ENCODE data around the gene HYAL2. TPM values are rescaled to one million over a fixed set of nuclear protein-coding genes. Genes with fewer than 3 reads are reported as not detected.

The HYAL2 gene
- total RNA-seq, 2 experiments from 2014 or later, result 1.5 to 2.1 TPM

GRCh38 chr3:50347187-50347813, 24.8 kb upstream of the HYAL2 start:
- no peaks in the 10 kb centered on the region for H3K9me3 Mint-ChIP-seq
- H3K4me1 Mint-ChIP-seq (ENCODE audit: low read depth), result peaks cover 62% of the 10 kb centered on the region
- H3K27me3 Mint-ChIP-seq (ENCODE audit: low read depth), result no peaks in the 10 kb centered on the region
- peak; percentile 84 for DNase-seq
- CTCF ChIA-PET, result interaction anchor here (0.6 to 4.1 kb wide), 15 partner anchors 9 to 269 kb away, joined by 3 to 29 read pairs (median 4); partner anchors contain the start of genes HYAL3 and NAA80
- H3K4me3 Mint-ChIP-seq, result no peak overlapping the region
- intact Hi-C loops (cut with micrococcal nuclease), result loop anchor here (1.0 kb wide), 1 partner anchor 195 kb away; no protein-coding TSS in a partner anchor
- peaks cover 10% of the 10 kb centered on the region for H3K36me3 Mint-ChIP-seq (ENCODE audit: low read depth)
- peak overlapping the region; percentile 59 for H3K27ac Mint-ChIP-seq

- no peaks in the 10 kb centered on the region for H3K9me3 Mint-ChIP-seq
- H3K27ac Mint-ChIP-seq, result no peak within 1 kb of the TSS
- no peaks in the 10 kb centered on the region for H3K27me3 Mint-ChIP-seq (ENCODE audit: low read depth)
- intact Hi-C loops (cut with micrococcal nuclease), result no loop called here
- peak within 1 kb of the TSS; percentile 45 for H3K4me3 Mint-ChIP-seq
- CTCF ChIA-PET, result interaction anchor here (0.7 to 1.3 kb wide), 3 partner anchors 11 to 196 kb away, joined by 4 to 6 read pairs (median 4); no protein-coding TSS in a partner anchor
- H3K36me3 Mint-ChIP-seq (ENCODE audit: low read depth), result peaks cover 9% of the 10 kb centered on the region
- peak; percentile 74 for DNase-seq
- H3K4me1 Mint-ChIP-seq (ENCODE audit: low read depth), result peaks cover 57% of the 10 kb centered on the region
These were observed 23.2 kb upstream of the HYAL2 start, which contains the start of gene ZMYND10 for GRCh38 chr3:50345586-50346234. Gene ZMYND10 (minus strand): TSS chr3:50345732. CDS start chr3:50345579, 153 bp downstream.

- no peaks in the 10 kb centered on the region for H3K9me3 Mint-ChIP-seq
- CTCF ChIA-PET, result interaction anchor here (0.9 to 1.4 kb wide), 3 partner anchors 8 to 196 kb away, joined by 3 to 4 read pairs (median 4); no protein-coding TSS in a partner anchor
- no peaks in the 10 kb centered on the region for H3K27me3 Mint-ChIP-seq (ENCODE audit: low read depth)
- H3K4me3 Mint-ChIP-seq, result no peak overlapping the region
- intact Hi-C loops (cut with micrococcal nuclease), result no loop called here
- DNase-seq, result no peak
- H3K4me1 Mint-ChIP-seq (ENCODE audit: low read depth), result peaks cover 53% of the 10 kb centered on the region
- H3K36me3 Mint-ChIP-seq (ENCODE audit: low read depth), result peaks cover 9% of the 10 kb centered on the region
- H3K27ac Mint-ChIP-seq, result no peak overlapping the region
These were observed 22.5 kb upstream of the HYAL2 start for GRCh38 chr3:50345008-50345407.

- CTCF ChIA-PET, result interaction anchor here (0.6 kb wide), 2 partner anchors 21 to 261 kb away, joined by 3 read pairs; no protein-coding TSS in a partner anchor
- H3K36me3 Mint-ChIP-seq (ENCODE audit: low read depth), result peaks cover 17% of the 10 kb centered on the region
- H3K4me1 Mint-ChIP-seq (ENCODE audit: low read depth), result peaks cover 48% of the 10 kb centered on the region
- DNase-seq, result no peak
- no peaks in the 10 kb centered on the region for H3K9me3 Mint-ChIP-seq
- intact Hi-C loops (cut with micrococcal nuclease), result no loop called here
- H3K27me3 Mint-ChIP-seq (ENCODE audit: low read depth), result no peaks in the 10 kb centered on the region
- no peak overlapping the region for H3K4me3 Mint-ChIP-seq
- H3K27ac Mint-ChIP-seq, result no peak overlapping the region
These were observed 20.5 kb upstream of the HYAL2 start for GRCh38 chr3:50342813-50343633.

GRCh38 chr3:50341996-50342650, 19.6 kb upstream of the HYAL2 start:
- no peaks in the 10 kb centered on the region for H3K27me3 Mint-ChIP-seq (ENCODE audit: low read depth)
- no peak for DNase-seq
- intact Hi-C loops (cut with micrococcal nuclease), result no loop called here
- no peak overlapping the region for H3K27ac Mint-ChIP-seq
- H3K9me3 Mint-ChIP-seq, result no peaks in the 10 kb centered on the region
- CTCF ChIA-PET, result interaction anchor here (0.6 kb wide), 1 partner anchor 201 kb away, joined by 3 read pairs; no protein-coding TSS in a partner anchor
- H3K4me3 Mint-ChIP-seq, result no peak overlapping the region
- peaks cover 39% of the 10 kb centered on the region for H3K4me1 Mint-ChIP-seq (ENCODE audit: low read depth)
- H3K36me3 Mint-ChIP-seq (ENCODE audit: low read depth), result peaks cover 19% of the 10 kb centered on the region

- H3K4me1 Mint-ChIP-seq (ENCODE audit: low read depth), result peaks cover 38% of the 10 kb centered on the region
- no peak for DNase-seq
These were observed 19.0 kb upstream of the HYAL2 start for GRCh38 chr3:50341537-50341936.

GRCh38 chr3:50340448-50341329, 18.1 kb upstream of the HYAL2 start, which contains the start of gene RASSF1:
Gene RASSF1 (minus strand): TSS chr3:50340836. CDS start chr3:50340805, 31 bp downstream.
- intact Hi-C loops (cut with micrococcal nuclease), result no loop called here
- H3K4me1 Mint-ChIP-seq (ENCODE audit: low read depth), result peaks cover 40% of the 10 kb centered on the region
- no peaks in the 10 kb centered on the region for H3K9me3 Mint-ChIP-seq
- H3K36me3 Mint-ChIP-seq (ENCODE audit: low read depth), result peaks cover 27% of the 10 kb centered on the region
- CTCF ChIA-PET, result interaction anchor here (0.9 to 1.3 kb wide), 3 partner anchors 9 to 69 kb away, joined by 3 to 6 read pairs (median 3); partner anchors contain the start of genes CYB561D2, HYAL3, NAA80 and NPRL2
- peak; percentile 69 for DNase-seq
- H3K4me3 Mint-ChIP-seq, result peak within 1 kb of the TSS; percentile 94
- H3K27ac Mint-ChIP-seq, result peak within 1 kb of the TSS; percentile 86
- H3K27me3 Mint-ChIP-seq (ENCODE audit: low read depth), result no peaks in the 10 kb centered on the region

More at GRCh38 chr3:50341537-50341936, 19.0 kb upstream of the HYAL2 start:
- Mint-ChIP-seq H3K9me3 (no peaks in the 10 kb centered on the region), H3K36me3 (ENCODE audit: low read depth) (peaks cover 21% of the 10 kb centered on the region), H3K27me3 (ENCODE audit: low read depth) (no peaks in the 10 kb centered on the region), H3K4me3 (peak overlapping the region; percentile 94), H3K27ac (peak overlapping the region; percentile 73)
- intact Hi-C loops (cut with micrococcal nuclease), result no loop called here
- CTCF ChIA-PET, result interaction anchor here (0.6 to 1.3 kb wide), 2 partner anchors 8 to 201 kb away, joined by 3 to 6 read pairs; partner anchors contain the start of genes CYB561D2 and NPRL2

GRCh38 chr3:50340147-50340447, 17.6 kb upstream of the HYAL2 start:
- Mint-ChIP-seq H3K36me3 (ENCODE audit: low read depth) (peaks cover 33% of the 10 kb centered on the region), H3K4me1 (ENCODE audit: low read depth) (peaks cover 42% of the 10 kb centered on the region)
- intact Hi-C loops (cut with micrococcal nuclease), result no loop called here

GRCh38 chr3:50339485-50340146, 17.1 kb upstream of the HYAL2 start:
- no peaks in the 10 kb centered on the region for H3K27me3 Mint-ChIP-seq (ENCODE audit: low read depth)
- DNase-seq, result no peak
- peaks cover 43% of the 10 kb centered on the region for H3K4me1 Mint-ChIP-seq (ENCODE audit: low read depth)
- intact Hi-C loops (cut with micrococcal nuclease), result loop anchor here (2.0 to 5.0 kb wide), 2 partner anchors 103 to 252 kb away; partner anchors contain the start of genes GNAI2 and RBM5
- CTCF ChIA-PET, result interaction anchor here (0.6 to 4.2 kb wide), 4 partner anchors 9 to 277 kb away, joined by 3 to 31 read pairs (median 8); partner anchors contain the start of genes CYB561D2, HYAL2 and NPRL2
- peak overlapping the region; percentile 86 for H3K27ac Mint-ChIP-seq
- no peaks in the 10 kb centered on the region for H3K9me3 Mint-ChIP-seq
- peak overlapping the region; percentile 94 for H3K4me3 Mint-ChIP-seq
- peaks cover 36% of the 10 kb centered on the region for H3K36me3 Mint-ChIP-seq (ENCODE audit: low read depth)

More at GRCh38 chr3:50340147-50340447, 17.6 kb upstream of the HYAL2 start:
- DNase-seq, result no peak
- Mint-ChIP-seq H3K4me3 (peak overlapping the region; percentile 94), H3K27me3 (ENCODE audit: low read depth) (no peaks in the 10 kb centered on the region), H3K9me3 (no peaks in the 10 kb centered on the region), H3K27ac (peak overlapping the region; percentile 86)
- CTCF ChIA-PET, result interaction anchor here (0.9 to 1.3 kb wide), 3 partner anchors 10 to 68 kb away, joined by 3 to 6 read pairs (median 3); partner anchors contain the start of genes CYB561D2, HYAL3, NAA80 and NPRL2

- Mint-ChIP-seq H3K4me3 (peak overlapping the region; percentile 94), H3K27ac (peak overlapping the region; percentile 94), H3K4me1 (ENCODE audit: low read depth) (peaks cover 49% of the 10 kb centered on the region), H3K9me3 (no peaks in the 10 kb centered on the region), H3K36me3 (ENCODE audit: low read depth) (peaks cover 40% of the 10 kb centered on the region), H3K27me3 (ENCODE audit: low read depth) (no peaks in the 10 kb centered on the region)
- CTCF ChIA-PET, result interaction anchor here (0.6 to 4.2 kb wide), 5 partner anchors 8 to 277 kb away, joined by 3 to 31 read pairs (median 6); partner anchors contain the start of genes CYB561D2, HYAL2 and NPRL2
- intact Hi-C loops (cut with micrococcal nuclease), result loop anchor here (2.0 to 5.0 kb wide), 2 partner anchors 102 to 252 kb away; partner anchors contain the start of genes GNAI2 and RBM5
- no peak for DNase-seq
These were observed 16.4 kb upstream of the HYAL2 start for GRCh38 chr3:50338965-50339364.
